GM19193 (cell line): ENCODE measurements around the gene MMAB.

Source experiments
- POLR2A ChIP-seq: IDR thresholded peaks from 4 replicates; pipeline ENCODE4 v1.6.1; 2011; ENCODE audit not compliant: insufficient read depth, insufficient read length; ENCODE audit errors: extremely low read depth

MMAB gene

DNA sequence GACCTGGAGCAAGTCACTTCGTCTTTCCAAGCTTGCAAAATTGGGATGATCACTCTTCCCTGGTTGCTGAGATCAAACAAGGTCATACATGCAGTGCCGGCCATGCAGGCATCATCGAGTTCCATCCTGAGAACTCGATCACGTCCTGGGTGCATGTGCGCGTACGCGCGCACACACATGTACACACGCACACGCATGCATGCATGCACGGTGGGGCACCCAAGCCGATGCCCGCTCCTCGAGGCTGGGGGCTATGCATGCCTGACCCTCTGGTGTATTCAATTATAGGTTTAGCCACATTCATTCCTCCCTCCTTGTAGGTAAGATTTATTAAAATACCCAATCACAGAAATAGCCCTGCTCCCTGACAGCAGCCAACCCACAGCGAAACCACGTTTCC, 26.0 kb downstream of the MMAB start:
- TF ChIP-seq POLR2A, result no peak

DNA sequence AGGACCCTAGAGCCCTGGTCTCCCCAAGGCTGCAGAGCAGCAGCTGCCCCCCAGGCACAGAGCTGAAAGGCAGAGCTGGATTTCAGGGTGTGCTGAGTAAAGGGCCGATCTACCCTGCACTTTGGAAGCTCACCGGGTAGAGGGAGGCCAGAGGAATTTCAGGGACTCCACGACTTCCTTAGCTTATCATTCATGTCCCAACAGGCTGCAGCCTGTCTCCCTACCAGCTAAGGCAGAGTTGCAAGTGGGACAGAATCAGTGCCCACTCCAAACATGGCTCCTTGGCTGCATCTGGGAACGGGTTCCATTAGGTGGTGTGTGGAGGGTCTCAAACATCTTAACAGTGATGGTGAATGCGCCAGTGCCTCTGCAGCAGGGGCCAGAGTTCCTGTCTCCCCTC, 27.5 kb downstream of the MMAB start:
- TF ChIP-seq POLR2A, result no peak

DNA sequence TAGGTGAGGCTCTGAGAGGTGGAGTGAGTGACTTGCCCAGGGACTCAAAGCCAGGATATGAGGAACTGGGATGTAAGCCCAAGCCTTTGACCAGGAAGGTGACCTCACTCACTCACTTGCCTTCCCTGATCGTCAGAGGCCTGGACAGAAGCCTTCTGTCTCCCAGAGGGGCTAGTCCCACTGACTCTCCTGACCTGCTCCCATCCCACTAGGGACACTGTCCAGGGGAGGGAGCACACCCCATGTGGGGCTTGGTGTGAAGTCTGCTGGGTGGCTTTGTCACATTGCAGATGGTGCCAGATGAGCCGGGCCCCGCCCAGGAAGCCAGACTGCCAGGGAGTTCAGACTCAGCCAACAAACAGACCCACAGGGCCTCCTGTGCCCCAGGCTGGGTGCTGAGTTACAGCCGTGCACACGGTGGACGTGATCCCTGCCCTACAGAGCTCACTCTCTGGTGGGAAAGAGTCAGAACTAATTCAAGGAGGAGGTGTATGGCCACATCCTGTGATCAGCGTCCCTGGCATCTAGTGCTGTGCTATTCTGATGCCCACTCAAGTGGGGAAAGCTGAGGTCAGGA, 28.3 kb downstream of the MMAB start:
- no peak for TF ChIP-seq POLR2A

DNA sequence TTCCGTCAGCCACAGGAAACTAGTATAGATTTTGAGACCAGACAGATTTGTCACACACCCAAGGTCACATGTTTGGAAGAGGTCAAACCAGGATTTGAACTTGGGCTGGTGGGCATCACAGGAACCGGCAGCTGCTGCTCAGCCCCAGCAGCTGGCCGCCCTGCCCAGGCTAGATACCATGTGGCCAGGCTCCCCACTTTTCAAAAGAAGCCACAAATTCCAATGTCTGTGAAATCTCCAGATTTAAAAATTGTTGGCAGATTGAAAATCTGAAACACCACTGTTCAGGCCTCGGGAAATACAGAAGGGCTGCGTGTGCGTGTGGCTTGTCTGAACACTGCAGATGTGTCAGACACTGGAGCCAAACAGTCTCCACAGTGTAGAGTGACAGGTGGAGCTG, 30.4 kb downstream of the MMAB start:
- no peak for TF ChIP-seq POLR2A

DNA sequence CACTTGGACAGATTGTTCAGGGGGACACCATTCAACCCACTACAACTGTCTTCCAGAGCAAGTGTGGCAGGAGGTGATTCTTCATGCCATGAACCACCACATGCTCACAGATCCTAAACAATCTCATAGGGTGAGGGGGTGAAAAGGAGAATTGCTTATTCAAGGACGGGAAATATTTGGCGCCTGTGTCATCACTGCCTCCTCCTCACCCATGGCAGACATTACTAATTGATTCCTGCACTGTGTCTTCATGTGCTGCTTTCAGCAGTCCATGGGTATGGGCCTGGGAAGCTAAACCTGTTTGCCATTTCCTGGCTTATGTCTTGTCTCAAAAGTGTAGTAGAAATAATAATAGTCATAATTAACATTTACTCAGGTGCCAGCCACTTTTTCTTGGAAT, 31.3 kb downstream of the MMAB start:
- no peak for TF ChIP-seq POLR2A

DNA sequence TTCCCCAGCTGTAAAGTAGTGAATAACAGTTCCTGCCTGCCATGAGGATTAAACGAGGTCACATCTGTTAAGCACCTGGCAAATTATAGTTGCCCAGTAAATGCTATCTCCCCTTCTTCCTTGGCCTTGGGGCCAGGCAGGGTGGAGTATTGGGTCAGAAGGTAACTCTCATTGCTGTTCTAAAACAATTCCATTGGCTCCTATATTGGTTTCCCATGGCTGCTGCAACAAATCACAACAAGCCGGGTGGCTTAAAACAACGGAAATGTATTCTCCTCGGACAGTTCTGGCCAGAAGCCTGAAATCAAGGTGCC, 31.9 kb downstream of the MMAB start:
- TF ChIP-seq POLR2A, result no peak

DNA sequence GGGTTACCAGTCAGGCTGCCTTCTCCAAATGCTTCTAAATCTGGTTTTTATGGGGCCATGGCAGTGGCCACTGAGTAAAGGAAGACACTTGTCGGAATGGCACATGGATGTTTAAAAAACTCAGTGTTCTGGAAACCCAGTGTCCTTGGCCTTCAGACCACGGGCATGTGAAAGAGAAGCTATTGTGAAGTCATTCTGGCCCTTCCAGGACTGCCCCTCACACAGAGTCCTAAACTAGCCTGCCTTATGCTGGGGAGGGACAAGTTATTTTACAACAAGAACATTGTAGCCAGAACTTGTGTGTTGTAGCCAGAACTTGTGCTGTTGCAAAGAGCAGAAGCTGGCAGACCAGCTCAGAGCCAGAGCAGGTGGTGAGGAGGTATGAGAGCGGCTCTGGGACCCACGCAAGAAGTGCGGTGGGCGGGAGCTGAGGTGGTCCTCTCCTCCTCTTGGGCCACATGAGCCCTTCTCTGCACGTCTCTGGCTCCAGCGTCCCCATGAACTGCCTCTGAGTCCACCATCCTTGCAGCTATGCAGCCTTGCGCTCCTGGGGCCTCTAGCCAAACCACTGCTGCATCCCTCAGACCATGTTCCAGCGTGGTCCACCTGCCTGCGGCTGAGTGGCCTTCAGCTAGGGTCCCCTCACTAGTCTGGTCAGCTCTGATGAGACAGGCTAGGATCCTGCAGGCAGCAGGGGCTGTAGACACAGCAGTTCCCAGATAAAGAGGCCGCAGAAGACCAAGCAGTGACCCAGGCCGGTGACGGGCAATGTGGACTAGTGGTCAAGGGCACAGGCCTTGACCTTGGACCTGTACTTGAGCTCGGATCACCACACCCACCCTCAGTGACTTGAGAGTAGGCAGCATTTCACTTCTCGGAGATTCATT, 32.5 kb downstream of the MMAB start:
- no peak for TF ChIP-seq POLR2A

DNA sequence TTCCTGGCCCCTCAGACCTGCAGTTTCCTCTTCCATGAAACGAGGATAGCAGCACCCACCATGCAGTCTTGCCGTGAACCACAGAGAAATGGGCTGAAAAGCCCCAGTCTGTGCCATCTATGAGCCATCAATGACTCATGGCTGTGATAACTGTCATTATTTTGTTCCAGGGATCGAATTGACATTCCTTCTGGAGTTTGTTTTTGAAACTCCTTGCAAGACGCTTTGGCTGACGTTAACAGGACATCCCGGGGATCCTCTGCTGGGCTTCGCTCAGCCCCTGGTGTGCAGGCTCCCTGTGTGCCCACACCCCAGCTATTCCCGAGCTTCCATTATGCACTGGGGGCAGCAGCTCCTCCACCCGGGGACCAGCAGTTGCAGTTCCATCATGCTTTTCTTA, 33.8 kb downstream of the MMAB start:
- TF ChIP-seq POLR2A, result no peak

DNA sequence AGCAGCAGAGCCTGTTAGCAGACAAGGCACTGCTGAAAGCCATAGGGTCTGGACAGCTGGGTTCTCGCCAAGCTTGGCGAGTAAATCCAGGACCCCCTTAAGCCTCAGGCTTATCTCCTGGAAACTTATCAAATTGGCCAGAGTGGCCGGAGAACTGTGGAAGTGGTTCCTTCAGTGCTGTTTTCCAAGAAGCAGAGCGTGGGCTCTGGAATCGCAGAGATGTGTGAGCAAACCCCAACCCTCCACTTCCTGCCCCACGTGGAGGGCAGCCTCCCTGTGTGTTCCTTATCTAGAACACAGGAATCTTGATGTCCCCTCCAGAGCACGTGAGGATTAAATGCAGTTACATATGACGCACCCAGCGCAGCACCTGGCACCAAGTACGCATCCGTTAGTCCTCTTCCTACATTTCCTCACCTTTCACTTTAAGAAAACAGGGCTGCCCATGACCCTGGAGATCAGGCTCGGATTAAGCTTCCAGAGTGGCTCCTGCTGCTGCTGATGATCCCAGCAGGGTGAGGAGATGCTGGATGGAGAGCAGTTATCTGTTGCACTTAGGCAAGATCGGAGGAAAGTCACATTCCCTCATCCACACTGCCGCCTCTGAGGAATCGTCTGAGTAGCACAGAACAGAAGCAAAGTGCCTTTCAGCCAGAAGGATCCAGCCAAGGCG, 35.0 kb downstream of the MMAB start:
- no peak for TF ChIP-seq POLR2A

DNA sequence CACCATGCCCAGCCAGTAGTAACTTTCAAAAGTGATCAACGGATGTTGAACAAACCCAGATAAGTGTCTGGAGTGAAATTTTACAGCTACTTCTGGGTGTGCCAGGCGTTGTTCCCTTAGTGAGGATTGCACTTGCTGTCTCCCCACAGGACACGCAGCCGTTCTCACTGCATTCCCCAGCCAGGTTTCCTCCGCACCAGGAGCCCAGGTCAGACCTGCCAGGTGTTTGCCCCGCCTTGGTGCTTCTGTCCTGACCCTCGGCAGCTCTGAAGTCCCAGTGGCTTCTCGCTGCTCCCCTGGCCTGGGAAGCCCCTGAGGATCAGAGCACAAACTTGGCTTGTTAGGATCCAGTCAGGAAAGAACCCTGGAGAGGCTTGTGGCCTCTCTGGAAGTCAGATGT, 36.2 kb downstream of the MMAB start:
- TF ChIP-seq POLR2A, result no peak

DNA sequence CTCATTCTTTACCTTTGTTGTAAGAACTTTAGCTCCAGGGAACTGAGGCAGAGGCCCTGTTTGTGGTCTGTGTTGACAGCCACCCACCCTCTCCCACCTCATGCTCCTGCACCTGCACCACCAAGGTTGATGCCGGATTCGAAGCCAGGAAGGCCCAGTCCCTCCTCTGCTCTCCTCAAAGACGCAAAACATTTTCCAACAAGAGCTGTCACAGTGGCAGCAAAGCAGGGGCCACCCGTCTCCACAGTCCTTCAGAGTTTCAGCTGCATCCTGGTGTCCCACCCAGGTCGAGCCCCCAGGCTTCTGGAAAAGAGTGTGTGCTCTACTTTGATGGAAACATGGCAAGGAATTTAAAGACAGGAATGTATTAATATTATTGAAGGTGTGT, 37.4 kb downstream of the MMAB start:
- no peak for TF ChIP-seq POLR2A

DNA sequence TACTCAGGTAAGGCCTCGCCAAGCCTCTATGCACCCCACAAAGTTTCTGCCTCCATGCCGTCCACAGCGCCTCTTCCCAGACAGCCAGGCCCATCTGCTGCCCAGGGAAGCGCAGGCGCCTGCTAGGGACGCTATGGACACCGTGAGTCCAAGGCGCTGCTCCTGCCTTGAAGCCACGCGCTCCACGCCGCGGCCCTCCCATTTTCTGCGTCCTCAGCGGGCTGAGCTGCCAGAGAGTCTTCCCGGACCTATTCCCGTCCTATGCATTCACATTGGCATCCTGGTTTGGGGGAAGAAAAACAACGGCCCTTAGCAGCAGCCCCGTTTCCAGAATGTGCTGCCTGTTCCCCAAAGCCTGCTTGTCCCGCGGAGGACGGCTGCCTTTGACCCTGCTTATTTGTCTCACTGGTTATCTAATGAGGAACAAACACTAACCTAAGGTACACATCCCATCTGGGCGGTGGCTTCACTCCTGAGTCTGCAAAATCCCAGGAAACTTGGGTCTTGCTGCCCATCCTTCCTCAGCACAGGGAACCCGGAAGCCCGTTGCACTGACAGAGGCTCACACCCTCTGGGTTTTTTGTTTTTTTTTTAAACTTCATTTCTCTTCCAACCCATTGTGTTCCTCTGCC, 38.0 kb downstream of the MMAB start:
- TF ChIP-seq POLR2A, result no peak

DNA sequence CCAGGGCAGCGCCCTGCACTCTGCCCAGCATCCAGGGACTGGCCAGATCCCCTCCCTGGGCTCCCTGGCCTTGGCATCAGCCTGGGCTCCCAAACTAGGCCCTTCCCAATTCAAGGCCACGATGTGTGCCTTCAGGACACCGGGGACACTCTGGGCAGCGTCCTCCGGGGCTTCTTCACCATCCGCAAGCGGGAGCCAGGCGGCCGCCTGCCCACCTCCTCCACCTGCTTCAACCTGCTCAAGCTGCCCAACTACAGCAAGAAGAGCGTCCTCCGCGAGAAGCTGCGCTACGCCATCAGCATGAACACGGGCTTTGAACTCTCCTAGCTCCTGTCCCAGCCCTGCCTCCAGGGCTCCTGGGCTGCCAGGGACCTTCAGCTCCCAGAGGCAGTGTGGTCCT, 38.8 kb downstream of the MMAB start:
- no peak for TF ChIP-seq POLR2A

DNA sequence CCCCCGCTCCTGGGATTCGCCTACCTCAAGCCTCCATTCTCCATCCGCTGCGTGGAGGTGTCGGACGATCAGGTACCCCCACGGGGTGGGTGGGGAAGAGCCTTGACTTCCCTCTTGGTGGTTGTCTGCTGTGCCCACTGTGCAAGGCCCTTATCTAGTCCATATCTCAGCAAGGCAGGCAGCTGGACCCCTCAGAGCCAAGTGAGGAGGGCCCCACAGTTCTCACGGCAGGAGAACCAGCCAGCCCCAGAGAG, 39.9 kb downstream of the MMAB start:
- TF ChIP-seq POLR2A, result no peak

DNA sequence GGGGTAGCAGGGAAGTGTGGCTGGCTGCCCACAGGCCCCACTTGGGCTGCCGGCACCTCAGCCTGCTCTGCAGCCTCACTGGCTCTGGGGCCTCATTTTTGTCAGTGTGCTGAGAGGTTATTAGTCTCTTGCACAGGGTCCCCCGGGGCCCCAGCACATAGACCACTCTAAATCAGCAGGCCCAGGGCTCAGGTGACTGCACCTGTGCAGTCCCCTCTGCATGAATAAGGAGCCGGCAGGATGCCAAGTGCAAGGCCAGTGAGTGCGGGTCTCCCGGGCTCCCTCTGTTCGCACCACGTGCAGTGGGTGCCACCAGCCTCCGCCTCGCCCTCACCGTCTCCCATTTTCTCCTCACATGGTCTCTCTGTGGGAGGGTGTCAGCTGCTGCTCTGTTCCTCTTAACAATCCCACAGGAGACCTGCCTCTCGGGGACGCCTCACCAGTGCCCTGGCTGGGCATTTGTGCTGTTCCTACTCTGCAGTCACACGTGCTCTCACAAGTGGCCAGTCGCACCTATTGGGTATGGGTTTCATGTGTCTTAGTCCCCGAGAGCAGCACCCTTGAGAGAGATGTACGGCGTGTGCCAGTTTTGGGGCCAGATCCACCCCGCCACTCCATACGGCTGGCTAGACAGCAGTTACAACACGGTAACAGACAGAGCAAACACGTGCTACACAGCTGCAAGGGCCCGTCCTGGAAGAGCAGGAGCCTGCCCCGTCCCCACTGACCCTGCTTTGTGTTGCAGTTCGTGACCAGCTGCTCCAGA, 40.4 kb downstream of the MMAB start:
- no peak for TF ChIP-seq POLR2A
